Measurements from ENCODE around the gene BCR.

Gene BCR

DNA sequence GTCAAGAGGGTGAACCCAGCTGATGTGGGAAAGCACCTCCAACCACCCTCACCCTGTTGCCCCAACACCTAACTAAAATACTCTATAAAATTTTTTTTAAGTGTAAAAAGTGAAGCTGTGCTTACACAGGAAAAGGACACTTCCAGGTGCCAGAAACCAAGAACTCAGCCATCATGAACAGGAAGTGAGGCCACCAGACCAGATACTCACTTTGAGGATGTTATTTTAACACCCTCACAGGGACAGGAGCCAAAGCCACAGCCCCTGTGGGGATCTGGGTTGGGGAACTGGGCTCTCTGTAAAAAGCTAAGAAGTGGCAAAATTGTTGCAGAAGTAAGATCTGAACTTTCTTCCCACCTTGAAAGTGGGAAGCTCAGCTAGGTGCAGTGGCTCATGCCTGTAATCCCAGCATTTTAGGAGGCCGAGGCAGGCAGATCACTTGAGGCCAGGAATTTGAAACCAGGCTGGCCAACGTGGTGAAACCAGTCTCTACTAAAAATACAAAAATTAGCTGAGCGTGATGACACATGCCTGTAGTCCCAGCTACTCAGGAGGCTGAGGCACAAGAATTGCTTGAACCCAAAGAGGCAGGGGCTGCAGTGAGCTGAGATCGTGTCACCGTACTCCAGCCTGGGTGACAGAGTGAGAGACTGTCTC, 42.3 kb upstream of the BCR start:
- in situ Hi-C loops (cut with HindIII; ENCODE audit: low sequenced_read_pairs): no loop called here
- TF ChIP-seq, protein P1, sequence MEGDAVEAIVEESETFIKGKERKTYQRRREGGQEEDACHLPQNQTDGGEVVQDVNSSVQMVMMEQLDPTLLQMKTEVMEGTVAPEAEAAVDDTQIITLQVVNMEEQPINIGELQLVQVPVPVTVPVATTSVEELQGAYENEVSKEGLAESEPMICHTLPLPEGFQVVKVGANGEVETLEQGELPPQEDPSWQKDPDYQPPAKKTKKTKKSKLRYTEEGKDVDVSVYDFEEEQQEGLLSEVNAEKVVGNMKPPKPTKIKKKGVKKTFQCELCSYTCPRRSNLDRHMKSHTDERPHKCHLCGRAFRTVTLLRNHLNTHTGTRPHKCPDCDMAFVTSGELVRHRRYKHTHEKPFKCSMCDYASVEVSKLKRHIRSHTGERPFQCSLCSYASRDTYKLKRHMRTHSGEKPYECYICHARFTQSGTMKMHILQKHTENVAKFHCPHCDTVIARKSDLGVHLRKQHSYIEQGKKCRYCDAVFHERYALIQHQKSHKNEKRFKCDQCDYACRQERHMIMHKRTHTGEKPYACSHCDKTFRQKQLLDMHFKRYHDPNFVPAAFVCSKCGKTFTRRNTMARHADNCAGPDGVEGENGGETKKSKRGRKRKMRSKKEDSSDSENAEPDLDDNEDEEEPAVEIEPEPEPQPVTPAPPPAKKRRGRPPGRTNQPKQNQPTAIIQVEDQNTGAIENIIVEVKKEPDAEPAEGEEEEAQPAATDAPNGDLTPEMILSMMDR (IDR thresholded peaks at IDR 0.05; ENCODE audit: low read depth, low read length): no peak
- DNase-seq (ENCODE audit: low read depth, low spot score): peak; percentile 13
- no peak overlapping the region for H3K4me3 ChIP-seq (ENCODE audit: low read depth, low read length)

DNA sequence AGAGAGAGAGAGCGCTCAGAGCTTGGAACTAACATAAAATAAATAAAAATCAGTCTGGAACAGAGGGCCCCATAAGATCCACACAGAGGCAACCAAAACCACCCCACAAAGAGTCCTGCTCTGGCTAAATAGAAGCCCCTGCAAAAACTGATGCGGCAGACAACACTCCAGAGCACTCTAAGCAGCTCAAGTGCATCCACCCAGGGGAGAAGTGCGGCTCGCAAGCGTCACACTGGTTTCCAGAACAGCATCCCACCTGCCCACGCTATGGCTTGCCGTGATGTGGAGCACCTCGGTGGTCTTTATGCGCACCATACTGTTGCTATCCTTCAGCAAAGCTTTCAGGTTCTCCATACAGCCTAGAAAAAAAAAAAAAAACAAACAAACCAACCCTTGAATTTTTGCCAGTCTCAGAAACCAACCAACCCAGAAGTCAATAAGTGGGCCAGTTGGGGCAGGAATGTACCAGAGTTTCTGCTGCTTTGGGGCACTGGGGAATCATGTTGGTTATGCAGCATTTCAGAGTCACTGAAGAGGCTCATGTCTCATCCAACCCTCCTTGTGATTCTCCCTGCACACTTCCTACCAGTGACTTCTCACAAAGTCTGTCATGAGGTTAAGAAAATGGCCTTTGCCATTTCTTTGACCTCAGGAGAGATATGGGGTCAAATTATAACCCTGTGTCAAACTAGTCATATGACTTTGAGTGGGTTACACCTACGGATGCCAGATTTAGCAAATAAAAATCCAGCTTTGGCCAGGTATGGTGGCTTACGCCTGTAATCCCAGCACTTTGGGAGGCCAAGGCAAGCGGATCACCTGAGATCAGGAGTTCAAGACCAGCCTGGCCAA, 41.5 kb upstream of the BCR start:
- in situ Hi-C loops (cut with HindIII; ENCODE audit: low sequenced_read_pairs): no loop called here
- H3K4me3 ChIP-seq (ENCODE audit: low read depth, low read length): no peak overlapping the region
- no peak for DNase-seq (ENCODE audit: low read depth, low spot score)
- TF ChIP-seq, protein P1 (IDR thresholded peaks at IDR 0.05; ENCODE audit: low read depth, low read length): no peak

DNA sequence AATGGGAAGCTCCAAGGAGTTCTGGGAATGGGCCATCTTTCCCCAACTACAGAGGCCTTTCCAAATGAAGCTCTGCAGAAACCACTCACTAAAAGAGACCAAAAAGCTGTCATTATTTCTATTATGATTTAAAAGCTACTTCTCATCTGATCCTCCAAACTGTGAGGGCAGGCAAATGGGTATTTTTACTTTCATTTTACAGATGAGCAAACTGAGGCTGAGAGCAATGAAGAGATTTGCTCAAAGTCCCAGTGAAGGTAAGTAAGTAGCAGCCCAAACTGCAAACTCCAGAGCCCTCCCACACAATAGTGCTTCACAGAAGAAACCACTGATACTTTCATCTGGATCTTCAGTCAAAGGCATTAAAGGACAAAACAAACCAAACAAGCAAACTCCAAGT, 39.9 kb upstream of the BCR start:
- TF ChIP-seq, protein P1 (IDR thresholded peaks at IDR 0.05; ENCODE audit: low read depth, low read length): no peak
- in situ Hi-C loops (cut with HindIII; ENCODE audit: low sequenced_read_pairs): no loop called here
- DNase-seq (ENCODE audit: low read depth, low spot score): no peak
- no peak overlapping the region for H3K4me3 ChIP-seq (ENCODE audit: low read depth, low read length)

DNA sequence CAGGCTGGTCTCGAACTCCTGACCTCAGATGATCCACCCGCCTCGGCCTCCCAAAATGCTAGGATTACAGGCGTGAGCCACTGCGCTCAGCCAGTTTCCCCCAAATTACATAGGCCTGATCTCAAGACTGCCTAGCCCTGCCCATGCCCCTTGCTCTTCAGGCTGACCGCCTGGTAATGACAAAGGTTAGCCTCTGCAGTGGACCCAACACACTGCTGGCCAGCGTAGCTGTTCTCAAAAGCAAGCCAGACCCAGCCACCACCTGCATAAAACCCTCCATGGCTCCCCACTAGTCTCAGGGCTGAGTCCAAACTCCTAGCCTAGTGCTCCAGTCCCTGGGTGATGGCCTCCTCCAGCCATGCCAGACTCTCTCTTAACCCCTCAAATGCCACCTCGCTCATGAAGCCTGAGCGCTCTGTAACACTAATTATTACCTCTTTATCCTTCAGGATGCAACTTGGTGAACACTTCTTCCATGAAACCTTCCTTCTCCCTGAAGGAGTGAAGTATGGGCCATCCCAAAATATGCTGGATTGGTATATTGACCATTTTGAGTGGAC, 37.7 kb upstream of the BCR start:
- H3K4me3 ChIP-seq (ENCODE audit: low read depth, low read length): no peak overlapping the region
- TF ChIP-seq, protein P1 (IDR thresholded peaks at IDR 0.05; ENCODE audit: low read depth, low read length): no peak
- in situ Hi-C loops (cut with HindIII; ENCODE audit: low sequenced_read_pairs): no loop called here
- DNase-seq (ENCODE audit: low read depth, low spot score): no peak

DNA sequence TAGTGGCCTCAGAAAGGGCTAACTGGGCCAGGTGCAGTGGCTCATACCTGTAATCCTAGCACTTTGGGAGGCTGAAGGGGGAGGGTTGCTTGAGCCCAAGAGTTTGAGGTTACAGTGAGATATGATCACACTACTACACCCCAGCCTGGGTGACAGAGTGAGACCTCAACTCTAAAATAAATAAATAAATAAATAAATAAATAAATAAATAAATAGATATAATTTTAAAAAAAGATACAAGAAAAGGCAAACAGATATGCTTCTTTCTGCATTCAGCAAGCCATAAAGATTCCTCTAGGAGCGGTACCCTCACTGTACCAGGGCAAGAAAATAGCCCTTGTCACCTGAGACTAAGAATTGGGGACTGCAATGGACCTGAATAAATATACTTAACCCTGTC, 37.2 kb upstream of the BCR start:
- H3K4me3 ChIP-seq (ENCODE audit: low read depth, low read length): no peak overlapping the region
- no peak for DNase-seq (ENCODE audit: low read depth, low spot score)
- TF ChIP-seq, protein P1 (IDR thresholded peaks at IDR 0.05; ENCODE audit: low read depth, low read length): no peak
- in situ Hi-C loops (cut with HindIII; ENCODE audit: low sequenced_read_pairs): no loop called here

DNA sequence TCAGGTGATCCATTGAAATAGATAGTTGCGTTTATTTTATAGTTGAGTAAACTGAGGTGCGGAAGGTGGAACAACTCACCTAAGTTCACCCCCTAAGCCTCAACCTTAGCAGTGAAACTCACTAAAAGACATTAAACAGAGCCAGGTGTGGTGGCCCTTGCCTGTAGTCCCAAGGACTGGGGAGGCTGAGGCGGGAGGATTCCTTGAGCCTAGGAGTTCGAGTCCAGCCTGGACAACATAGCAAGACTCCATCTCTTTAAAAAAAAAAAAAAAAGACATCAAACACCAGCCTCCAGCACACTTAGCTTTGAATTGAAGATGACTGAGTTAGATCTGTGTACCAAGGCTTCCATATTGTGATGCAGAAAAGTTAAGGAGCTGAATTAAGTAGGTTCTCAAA, 35.9 kb upstream of the BCR start:
- in situ Hi-C loops (cut with HindIII; ENCODE audit: low sequenced_read_pairs): no loop called here
- no peak for DNase-seq (ENCODE audit: low read depth, low spot score)
- TF ChIP-seq, protein P1 (IDR thresholded peaks at IDR 0.05; ENCODE audit: low read depth, low read length): no peak
- no peak overlapping the region for H3K4me3 ChIP-seq (ENCODE audit: low read depth, low read length)
